Gastroesophageal sphincter (tissue), 4 donors: ENCODE results near the gene SMAP2. TPM values are rescaled to one million over a fixed set of nuclear protein-coding genes. Genes with fewer than 3 reads are reported as not detected.
A peak's percentile ranks its signal among the peaks of the same experiment; 100 is the strongest.

Experiments
- ATAC-seq: fragments of 150-250 bp; one replicate; pipeline ENCODE4 v1.9.1; 2016; ENCODE audit warnings: mild to moderate bottlenecking, moderate library complexity
- H3K27ac ChIP-seq, 4 donors: fragments of 200-600 bp; sonication (generic) in 3 of 4; 1 replicate in 3 of 4; 2 replicates in 1 of 4; pipeline ENCODE4 v1.5.1; 2016 to 2019
- H3K27me3 ChIP-seq: fragments of 200-600 bp; sonication (generic); one replicate; pipeline ENCODE4 v1.5.1; 2019
- H3K36me3 ChIP-seq, 2 donors: fragments of 200-600 bp; sonication (generic); one replicate each; pipeline ENCODE4 v1.5.1; 2019; ENCODE audit warnings: control low read depth in 1 of 2
- H3K4me1 ChIP-seq, 3 donors: fragments of 200-600 bp; sonication (generic); 1 replicate in 2 of 3; 2 replicates in 1 of 3; pipeline ENCODE4 v1.5.1; 2016 to 2019; ENCODE audit warnings: control low read depth in 2 of 3
- H3K4me3 ChIP-seq, 2 donors: fragments of 200-600 bp; sonication (generic); one replicate each; pipeline ENCODE4 v1.5.1; 2019; ENCODE audit warnings: mild to moderate bottlenecking in 1 of 2, moderate library complexity in 1 of 2
- H3K9me3 ChIP-seq, 3 donors: fragments of 200-600 bp; sonication (generic); one replicate each; pipeline ENCODE4 v1.5.1; 2017 to 2019; ENCODE audit warnings: control low read depth in 2 of 3
- EP300 ChIP-seq: sonication (generic); formaldehyde crosslinking; IDR thresholded peaks from one replicate; pipeline ENCODE4 v1.6.1; 2017; ENCODE audit warnings: antibody characterized with exemption, mild to moderate bottlenecking
- POLR2A ChIP-seq, 2 donors: fragments of 450-650 bp; IDR thresholded peaks; one replicate each; pipeline ENCODE4 v1.6.1; 2017; ENCODE audit warnings: antibody characterized with exemption in 2 of 2, mild to moderate bottlenecking in 2 of 2, moderate library complexity in 1 of 2
- POLR2AphosphoS5 ChIP-seq: sonication (generic); formaldehyde crosslinking; IDR thresholded peaks from one replicate; pipeline ENCODE4 v1.6.1; 2017; ENCODE audit warnings: antibody characterized with exemption
- WGBS, 2 donors: methylation state at CpG; one replicate each; pipeline ENCODE4 v1.1.5; 2018; ENCODE audit warnings: low coverage in 1 of 2; 5-methylcytosine and 5-hydroxymethylcytosine counted together
- total RNA-seq, 4 donors: library from RNA; depleted of rRNA; stranded (reverse); fragments of >200 nt; gene quantifications; one replicate each; pipeline ENCODE4 v1.1.0, GENCODE V29; 2016
- TF ChIP-seq, protein P1 (sequence below), 4 experiments: fragments of 200-600 bp in 2 of 4; fragments of 450-650 bp in 2 of 4; sonication (generic) in 1 of 4; IDR thresholded peaks; one replicate each; pipeline ENCODE4 v1.5.1; 2017 to 2019; ENCODE audit warnings: antibody characterized with exemption in 4 of 4, mild to moderate bottlenecking in 2 of 4, moderate library complexity in 2 of 4

The SMAP2 gene
- total RNA-seq, 4 donors from 2014 or later: 19.9 to 43.2 (median 26.6) TPM

DNA sequence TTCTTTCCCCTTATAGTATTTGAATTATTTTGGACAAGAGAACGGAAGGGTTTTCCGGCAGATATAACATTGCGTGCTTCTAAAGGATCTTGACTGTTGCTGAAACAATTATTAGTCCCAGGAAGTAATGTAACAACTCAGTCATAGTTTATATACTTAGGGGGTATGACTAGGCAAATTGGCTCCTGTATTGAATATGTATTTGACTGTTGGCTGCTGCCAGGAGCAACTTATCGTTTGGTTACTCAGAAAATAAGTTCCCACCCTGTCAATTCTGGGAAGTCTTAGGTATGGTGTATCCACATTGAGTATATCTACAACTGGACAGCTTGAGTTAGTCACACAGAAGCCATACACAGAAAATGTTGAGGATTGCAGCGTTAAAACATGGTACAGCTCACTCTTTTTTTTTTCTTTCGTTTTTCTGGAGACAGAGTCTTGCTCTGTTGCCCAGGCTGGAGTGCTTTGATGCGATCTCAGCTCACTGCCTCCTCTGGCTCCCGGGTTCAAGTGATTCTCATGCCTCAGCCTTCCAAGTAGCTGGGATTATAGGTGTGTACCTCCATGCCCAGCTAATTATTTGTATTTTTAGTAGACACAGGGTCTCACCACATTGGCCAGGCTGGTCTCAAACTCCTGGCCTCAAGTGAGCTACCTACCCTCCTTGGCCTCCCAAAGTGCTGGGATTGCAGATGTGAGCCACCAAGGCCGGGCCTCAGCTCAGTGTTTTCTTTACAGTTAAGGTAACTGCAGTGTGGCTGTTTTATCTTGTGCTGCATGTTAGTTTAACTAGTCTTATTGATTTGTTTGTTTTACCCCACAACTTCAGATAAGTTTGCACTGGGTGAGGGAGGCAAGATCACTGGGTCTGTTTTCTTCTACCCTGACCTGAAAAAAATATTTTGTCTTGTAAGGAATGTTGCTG lies 10.2 kb downstream of the SMAP2 start:
- Histone ChIP-seq H3K4me1 (peaks cover 3 to 40% (median 13%) of the 10 kb centered on the region in 3 donors), H3K27me3 (no peaks in the 10 kb centered on the region), H3K9me3 (no peaks in the 10 kb centered on the region), H3K4me3 (no peak overlapping the region), H3K36me3 (peaks cover 0 to under 1% of the 10 kb centered on the region in 2 donors), H3K27ac (peak overlapping the region; percentile 49 to 76 (median 56))
- TF ChIP-seq, protein P1, sequence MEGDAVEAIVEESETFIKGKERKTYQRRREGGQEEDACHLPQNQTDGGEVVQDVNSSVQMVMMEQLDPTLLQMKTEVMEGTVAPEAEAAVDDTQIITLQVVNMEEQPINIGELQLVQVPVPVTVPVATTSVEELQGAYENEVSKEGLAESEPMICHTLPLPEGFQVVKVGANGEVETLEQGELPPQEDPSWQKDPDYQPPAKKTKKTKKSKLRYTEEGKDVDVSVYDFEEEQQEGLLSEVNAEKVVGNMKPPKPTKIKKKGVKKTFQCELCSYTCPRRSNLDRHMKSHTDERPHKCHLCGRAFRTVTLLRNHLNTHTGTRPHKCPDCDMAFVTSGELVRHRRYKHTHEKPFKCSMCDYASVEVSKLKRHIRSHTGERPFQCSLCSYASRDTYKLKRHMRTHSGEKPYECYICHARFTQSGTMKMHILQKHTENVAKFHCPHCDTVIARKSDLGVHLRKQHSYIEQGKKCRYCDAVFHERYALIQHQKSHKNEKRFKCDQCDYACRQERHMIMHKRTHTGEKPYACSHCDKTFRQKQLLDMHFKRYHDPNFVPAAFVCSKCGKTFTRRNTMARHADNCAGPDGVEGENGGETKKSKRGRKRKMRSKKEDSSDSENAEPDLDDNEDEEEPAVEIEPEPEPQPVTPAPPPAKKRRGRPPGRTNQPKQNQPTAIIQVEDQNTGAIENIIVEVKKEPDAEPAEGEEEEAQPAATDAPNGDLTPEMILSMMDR (IDR thresholded peaks at IDR 0.05): no peak
- TF ChIP-seq POLR2A (IDR thresholded peaks at IDR 0.05): no peak
- no peak for TF ChIP-seq EP300
- TF ChIP-seq POLR2AphosphoS5: no peak
- 58 to 90% methylated on average over 8 to 9 of the region's 9 CpGs for WGBS, 2 donors
- no peak for ATAC-seq

DNA sequence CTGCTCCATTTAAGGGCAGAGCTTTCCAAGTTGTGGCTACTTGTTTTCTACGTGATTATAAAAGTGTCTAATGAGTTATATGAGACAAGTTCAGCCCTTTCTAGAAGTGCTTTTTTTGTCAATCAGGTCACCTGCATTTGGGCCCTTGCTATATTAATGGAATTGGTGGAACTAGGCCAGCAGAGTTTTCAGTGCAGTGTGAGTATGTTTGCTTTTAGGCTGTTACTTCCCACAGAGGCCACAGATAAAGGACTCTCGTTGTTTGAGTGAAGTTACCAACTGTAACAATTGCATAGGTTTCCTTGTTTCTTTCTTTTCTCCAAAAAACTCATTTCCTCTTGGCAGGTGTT lies 10.9 kb downstream of the SMAP2 start:
- no peak overlapping the region for H3K4me3 ChIP-seq
- H3K27me3 ChIP-seq: no peaks in the 10 kb centered on the region
- peaks cover 3 to 41% (median 13%) of the 10 kb centered on the region in 3 donors for H3K4me1 ChIP-seq
- 19 to 23% methylated on average over 2 of the region's 2 CpGs for WGBS, 2 donors
- no peak for ATAC-seq
- TF ChIP-seq POLR2A (IDR thresholded peaks at IDR 0.05) (no peak), EP300 (no peak), POLR2AphosphoS5 (no peak)
- TF ChIP-seq, protein P1 (IDR thresholded peaks at IDR 0.05): no peak
- H3K36me3 ChIP-seq: peaks cover 0 to 6% of the 10 kb centered on the region in 2 donors
- H3K27ac ChIP-seq: peak overlapping the region; percentile 49 to 76 (median 56)
- H3K9me3 ChIP-seq: no peaks in the 10 kb centered on the region

DNA sequence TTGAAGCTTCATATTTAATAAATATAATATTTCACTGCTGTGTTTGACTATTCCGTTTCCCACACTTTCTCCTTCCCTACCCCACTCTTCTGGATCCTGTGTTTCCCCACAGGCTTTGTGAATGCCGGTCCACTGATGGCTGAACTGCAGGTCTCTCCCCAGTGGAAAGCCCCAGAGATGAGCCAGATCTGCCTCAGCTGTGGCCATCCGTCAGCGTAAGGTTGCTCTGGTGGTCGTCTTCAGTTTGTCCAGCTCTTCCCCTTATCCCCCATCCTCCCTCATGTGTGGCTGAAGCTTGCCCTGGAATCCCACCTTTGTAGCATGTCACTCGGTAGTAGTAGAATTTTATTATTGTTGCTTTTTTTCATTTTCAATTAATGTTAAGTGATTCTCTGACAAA lies 11.4 kb downstream of the SMAP2 start:
- no peak overlapping the region for H3K4me3 ChIP-seq
- WGBS, 2 donors: 65 to 85% methylated on average over 4 to 6 of the region's 6 CpGs
- H3K27me3 ChIP-seq: no peaks in the 10 kb centered on the region
- no peak for ATAC-seq
- H3K27ac ChIP-seq: peak overlapping the region; percentile 49 to 76 (median 56)
- peaks cover 3 to 45% (median 13%) of the 10 kb centered on the region in 3 donors for H3K4me1 ChIP-seq
- H3K9me3 ChIP-seq: no peaks in the 10 kb centered on the region
- H3K36me3 ChIP-seq: peaks cover 0 to 6% of the 10 kb centered on the region in 2 donors
- no peak for TF ChIP-seq POLR2A (IDR thresholded peaks at IDR 0.05)
- TF ChIP-seq, protein P1 (IDR thresholded peaks at IDR 0.05): no peak

DNA sequence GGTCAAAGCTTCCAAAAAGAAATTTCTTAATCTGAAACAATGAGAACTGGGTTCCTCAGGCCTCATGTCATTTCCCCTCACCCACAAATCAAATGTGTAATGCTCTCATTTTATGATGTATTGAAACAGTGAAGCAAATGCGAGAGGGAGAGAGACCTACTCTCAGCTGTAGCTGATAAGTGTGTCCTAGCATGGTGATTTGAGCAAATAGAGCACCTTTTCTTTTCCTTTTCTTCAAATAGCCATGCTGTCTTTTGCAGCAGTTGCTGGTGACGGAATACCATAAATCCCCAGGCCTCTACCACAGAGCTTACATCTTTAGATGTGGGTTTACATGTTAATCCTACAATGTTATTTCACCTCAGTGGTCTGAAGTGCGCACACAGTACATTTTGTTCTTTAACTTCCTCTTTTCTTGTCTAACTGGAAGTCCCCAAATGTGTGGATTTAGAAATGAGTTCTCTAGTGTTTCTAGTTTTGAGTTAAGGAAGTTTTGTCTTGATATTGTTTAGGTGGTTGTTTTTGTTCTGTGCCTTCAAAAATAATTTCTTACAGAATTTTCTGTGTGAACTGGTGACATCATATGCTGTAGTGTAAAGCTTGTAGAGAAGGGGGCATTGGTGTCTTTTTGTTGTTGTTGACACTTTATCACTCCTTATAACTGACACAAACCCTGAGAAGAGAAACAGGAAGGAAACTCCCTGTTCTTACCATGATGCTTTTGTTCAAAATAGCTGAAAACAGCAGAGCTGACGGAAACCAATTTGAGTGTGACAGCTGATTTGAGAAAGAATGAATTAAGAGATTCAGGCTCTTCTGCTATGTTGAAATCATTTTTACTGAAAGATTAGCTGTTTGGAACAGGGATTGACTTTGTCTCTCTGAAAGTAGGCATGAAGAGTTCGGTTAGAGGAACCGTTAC lies 12.2 kb downstream of the SMAP2 start:
- Histone ChIP-seq H3K27me3 (no peaks in the 10 kb centered on the region), H3K36me3 (peaks cover 0 to 6% of the 10 kb centered on the region in 2 donors), H3K4me3 (no peak overlapping the region), H3K27ac (peak overlapping the region; percentile 54 to 76 (median 67)), H3K9me3 (no peaks in the 10 kb centered on the region), H3K4me1 (peaks cover 3 to 51% (median 13%) of the 10 kb centered on the region in 3 donors)
- TF ChIP-seq, protein P1 (IDR thresholded peaks at IDR 0.05): no peak
- no peak for TF ChIP-seq POLR2A (IDR thresholded peaks at IDR 0.05)
- no peak for TF ChIP-seq POLR2AphosphoS5
- no peak for TF ChIP-seq EP300
- WGBS, 2 donors: 65 to 69% methylated on average over 5 to 6 of the region's 6 CpGs
- peak; percentile 65 for ATAC-seq
